Erythroblast (primary cell): ENCODE data around the gene SLC6A1.

Source experiments
- GATA1 ChIP-seq: IDR thresholded peaks from 2 replicates; pipeline ENCODE4 v1.6.1; 2011; ENCODE audit warnings: low read depth, mild to moderate bottlenecking, control low read depth, low read length, moderate library complexity
- POLR2A ChIP-seq: IDR thresholded peaks from 2 replicates; pipeline ENCODE4 v1.6.1; 2011; ENCODE audit warnings: mild to moderate bottlenecking, low read length

DNA sequence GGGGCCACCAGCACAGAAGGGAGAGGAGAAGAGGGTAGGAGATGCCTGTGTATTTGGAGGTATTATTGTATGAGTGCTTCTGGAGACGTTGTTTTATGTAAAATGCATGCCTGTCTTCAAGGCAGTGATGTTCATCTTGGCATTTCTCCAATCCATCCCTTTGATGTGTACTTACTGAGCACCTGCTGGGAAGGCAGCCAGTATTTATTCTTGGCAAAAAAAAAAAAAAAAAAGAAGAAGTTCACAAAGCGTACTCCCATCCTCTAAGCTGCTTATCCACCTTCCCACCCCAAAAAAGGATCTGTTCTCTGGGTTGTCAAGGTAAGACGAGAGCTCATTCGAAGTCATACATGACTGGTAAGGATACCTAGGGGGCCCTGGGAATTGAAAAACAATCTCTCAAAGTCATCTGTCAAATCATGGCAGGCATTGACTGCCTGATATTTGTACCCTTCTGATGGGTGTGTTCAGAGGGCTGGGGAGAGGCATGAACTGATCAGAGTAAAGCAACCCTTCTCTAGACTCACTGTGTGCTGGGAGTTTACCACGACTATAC lies 30.0 kb upstream of the SLC6A1 start:
- no peak for TF ChIP-seq POLR2A
- TF ChIP-seq GATA1, result no peak
